Erythroblast (primary cell): ENCODE results near the gene HSPBAP1.

Source experiments
- GATA1 ChIP-seq: IDR thresholded peaks from 2 replicates; pipeline ENCODE4 v1.6.1; 2011; ENCODE audit warnings: low read depth, mild to moderate bottlenecking, control low read depth, low read length, moderate library complexity
- POLR2A ChIP-seq: IDR thresholded peaks from 2 replicates; pipeline ENCODE4 v1.6.1; 2011; ENCODE audit warnings: mild to moderate bottlenecking, low read length

DNA sequence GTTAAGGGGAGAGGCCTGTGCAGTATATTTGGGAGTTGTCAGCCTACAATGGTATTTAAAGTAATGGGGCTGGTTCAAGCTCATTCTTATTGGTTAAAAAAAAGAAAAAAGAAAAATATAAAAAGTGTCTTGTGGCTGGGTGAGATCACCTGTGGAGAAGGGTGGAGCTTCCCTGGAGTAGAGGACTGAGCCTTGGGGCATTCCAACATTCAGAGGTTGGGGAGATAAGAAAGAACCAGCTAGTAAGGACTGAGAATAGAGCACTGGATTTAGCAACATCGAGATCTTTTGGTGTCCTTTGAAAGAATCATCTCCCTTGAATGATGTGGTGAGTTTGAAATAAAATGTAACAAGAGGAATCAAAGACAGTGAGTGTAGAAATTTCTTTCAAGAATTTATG, 6.4 kb upstream of the HSPBAP1 start:
- no peak for TF ChIP-seq POLR2A
- no peak for TF ChIP-seq GATA1
